Stimulated activated CD8-positive, alpha-beta memory T cell treated with anti-CD3 and anti-CD28 coated beads, Interleukin-15, amount 100 ng/mL, for 24 hours (primary cell): ENCODE data around the gene RLN2.

ENCODE experiments used
- DNase-seq: peaks from one replicate; pipeline ENCODE4 v3.0.0-alpha.2; 2020; ENCODE audit warnings: low read depth

RLN2 gene

DNA sequence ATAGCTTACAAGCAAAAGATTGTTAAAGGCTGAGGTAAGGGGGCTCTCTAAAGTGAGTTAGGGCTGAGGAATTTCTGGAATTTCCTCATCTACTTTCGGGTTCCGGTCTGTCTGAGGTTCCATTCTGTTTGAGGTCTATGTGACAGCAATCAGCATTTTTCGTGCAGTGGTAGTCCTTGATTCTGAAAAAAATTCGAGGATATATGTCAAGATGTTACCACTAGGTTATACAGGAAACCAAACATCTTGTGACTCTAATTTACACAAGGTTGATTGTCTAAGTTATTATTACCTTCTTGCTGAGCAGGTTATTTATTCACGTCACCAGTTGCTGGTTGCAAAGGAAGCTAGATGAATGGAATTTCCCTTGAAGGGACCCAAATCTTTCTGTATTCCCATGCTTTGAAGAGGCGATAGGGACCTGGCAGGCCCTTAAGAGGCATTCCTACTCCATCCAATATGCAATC is 35.2 kb downstream of the RLN2 start:
- no peak for DNase-seq

DNA sequence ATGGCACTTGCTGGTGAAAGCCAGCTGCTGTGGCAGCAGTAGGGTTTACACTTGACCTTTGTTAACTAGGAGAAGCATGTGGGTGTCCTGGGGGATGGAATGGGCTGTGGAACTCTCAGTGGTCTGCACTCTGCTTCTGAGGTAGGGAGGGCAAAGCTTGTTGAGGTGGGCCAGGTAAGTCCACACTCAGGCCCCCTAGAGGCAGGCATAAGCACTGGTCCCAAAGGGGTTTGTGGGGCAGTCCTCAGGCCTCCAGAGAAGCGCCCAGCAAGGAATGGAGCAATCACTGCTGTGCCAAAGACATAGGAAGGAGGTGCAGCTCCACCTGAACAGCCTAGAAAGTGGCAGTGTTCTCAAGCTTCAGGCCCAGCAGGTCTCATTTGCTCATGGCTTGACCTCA is 38.6 kb downstream of the RLN2 start:
- DNase-seq = no peak

DNA sequence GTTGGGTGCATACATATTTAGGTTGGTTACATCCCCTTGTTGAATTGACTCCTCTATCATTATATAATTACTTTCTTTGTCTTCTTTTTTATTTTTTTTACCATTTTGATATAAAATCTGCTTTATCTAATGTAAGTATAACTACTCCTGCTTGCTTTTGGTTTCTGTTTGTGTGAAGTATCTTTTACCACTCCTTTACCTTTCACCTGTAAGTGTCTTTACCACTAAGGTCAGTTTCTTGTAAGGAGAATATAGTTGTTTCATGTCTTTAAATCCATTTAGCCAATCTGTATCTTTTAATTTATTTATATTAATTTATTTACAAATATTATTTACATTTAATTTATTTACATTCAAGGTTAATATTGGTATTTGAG is 40.3 kb downstream of the RLN2 start:
- no peak for DNase-seq

DNA sequence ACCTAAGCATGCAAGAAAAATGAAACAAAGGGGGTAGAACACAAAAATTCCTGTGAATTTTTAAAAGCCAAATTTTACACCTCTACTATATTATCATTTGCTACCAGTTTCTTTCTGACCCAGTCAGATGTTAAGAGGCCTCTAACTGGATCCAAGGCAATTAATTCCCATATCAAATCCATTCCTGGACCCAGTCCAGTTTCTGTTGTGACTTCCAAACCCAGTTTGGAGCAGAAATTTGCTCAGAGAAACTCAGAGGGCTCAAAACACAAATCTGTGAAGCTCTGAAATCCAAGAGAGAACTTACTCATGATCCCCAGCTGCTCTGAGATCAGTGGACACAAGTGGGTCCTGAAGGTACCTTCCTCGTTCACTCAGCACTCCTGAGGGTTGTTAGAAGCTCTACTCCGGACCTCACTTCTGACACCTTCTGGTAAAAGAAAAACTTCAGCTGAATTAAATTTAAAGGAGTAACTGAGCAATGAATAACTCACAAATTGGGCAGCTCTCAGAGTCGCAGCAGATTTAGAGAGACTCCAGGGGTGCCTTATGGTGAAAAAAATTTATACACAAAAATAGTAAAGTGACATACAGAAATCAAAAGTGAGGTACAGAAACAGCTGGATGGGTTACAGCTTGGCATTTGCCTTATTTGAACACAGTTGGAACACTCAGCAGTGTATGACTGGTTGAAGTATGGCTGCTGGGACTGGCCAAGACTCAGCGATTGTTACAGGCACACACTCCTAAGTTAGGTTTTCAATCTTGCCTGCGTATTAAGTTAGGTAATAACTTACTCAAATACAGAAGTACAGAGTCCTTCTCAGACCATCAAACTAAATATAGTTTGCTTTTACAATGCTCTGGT is 40.9 kb downstream of the RLN2 start:
- no peak for DNase-seq
